KMS-11 (cell line): ENCODE measurements around the gene HIGD1A.

ENCODE experiments used
- H2AFZ ChIP-seq: fragments of 200-600 bp; sonication (generic); 2 replicates; pipeline ENCODE4 v1.6.1; 2016; ENCODE audit warnings: antibody characterized with exemption, mixed run types, low read depth
- H3K27ac ChIP-seq: fragments of 200-600 bp; sonication (generic); 2 replicates; pipeline ENCODE4 v1.6.1; 2016; ENCODE audit warnings: mild to moderate bottlenecking, mixed run types
- H3K27me3 ChIP-seq: fragments of 200-600 bp; sonication (generic); 2 replicates; pipeline ENCODE4 v1.6.1; 2017; ENCODE audit warnings: mild to moderate bottlenecking, low read depth, mixed run types, moderate library complexity; ENCODE audit not compliant: insufficient read depth
- H3K36me3 ChIP-seq: fragments of 200-600 bp; sonication (generic); 2 replicates; pipeline ENCODE4 v1.6.1; 2017; ENCODE audit warnings: mild to moderate bottlenecking, mixed run types; ENCODE audit not compliant: insufficient read depth
- H3K4me1 ChIP-seq: fragments of 200-600 bp; sonication (generic); 2 replicates; pipeline ENCODE4 v1.6.1; 2016; ENCODE audit warnings: mild to moderate bottlenecking, low read depth, mixed run types; ENCODE audit not compliant: poor library complexity, severe bottlenecking
- H3K4me2 ChIP-seq: fragments of 200-600 bp; sonication (generic); 2 replicates; pipeline ENCODE4 v1.7.0; 2016; ENCODE audit warnings: mild to moderate bottlenecking, mixed run types
- H3K4me3 ChIP-seq: fragments of 200-600 bp; sonication (generic); IDR thresholded peaks from 2 replicates; pipeline ENCODE4 v1.6.1; 2017; ENCODE audit warnings: low read depth, low read length, mixed read lengths; ENCODE audit not compliant: insufficient read depth
- H3K79me2 ChIP-seq: fragments of 200-600 bp; sonication (generic); 2 replicates; pipeline ENCODE4 v1.6.1; 2016; ENCODE audit warnings: low read depth, mixed run types; ENCODE audit not compliant: insufficient read depth
- H3K9ac ChIP-seq: fragments of 200-600 bp; sonication (generic); 2 replicates; pipeline ENCODE4 v1.6.1; 2016; ENCODE audit warnings: mild to moderate bottlenecking, mixed run types
- H4K20me1 ChIP-seq: fragments of 200-600 bp; sonication (generic); 2 replicates; pipeline ENCODE4 v1.6.1; 2016; ENCODE audit warnings: mild to moderate bottlenecking, mixed run types; ENCODE audit not compliant: insufficient read depth
- TF ChIP-seq, protein P1 (sequence below): fragments of 200-600 bp; sonication (generic); conservative IDR thresholded peaks from 2 replicates; pipeline ENCODE4 v1.6.1; 2017; ENCODE audit warnings: low read depth, mild to moderate bottlenecking, antibody characterized with exemption, low read length, moderate library complexity, mixed read lengths

HIGD1A gene

DNA sequence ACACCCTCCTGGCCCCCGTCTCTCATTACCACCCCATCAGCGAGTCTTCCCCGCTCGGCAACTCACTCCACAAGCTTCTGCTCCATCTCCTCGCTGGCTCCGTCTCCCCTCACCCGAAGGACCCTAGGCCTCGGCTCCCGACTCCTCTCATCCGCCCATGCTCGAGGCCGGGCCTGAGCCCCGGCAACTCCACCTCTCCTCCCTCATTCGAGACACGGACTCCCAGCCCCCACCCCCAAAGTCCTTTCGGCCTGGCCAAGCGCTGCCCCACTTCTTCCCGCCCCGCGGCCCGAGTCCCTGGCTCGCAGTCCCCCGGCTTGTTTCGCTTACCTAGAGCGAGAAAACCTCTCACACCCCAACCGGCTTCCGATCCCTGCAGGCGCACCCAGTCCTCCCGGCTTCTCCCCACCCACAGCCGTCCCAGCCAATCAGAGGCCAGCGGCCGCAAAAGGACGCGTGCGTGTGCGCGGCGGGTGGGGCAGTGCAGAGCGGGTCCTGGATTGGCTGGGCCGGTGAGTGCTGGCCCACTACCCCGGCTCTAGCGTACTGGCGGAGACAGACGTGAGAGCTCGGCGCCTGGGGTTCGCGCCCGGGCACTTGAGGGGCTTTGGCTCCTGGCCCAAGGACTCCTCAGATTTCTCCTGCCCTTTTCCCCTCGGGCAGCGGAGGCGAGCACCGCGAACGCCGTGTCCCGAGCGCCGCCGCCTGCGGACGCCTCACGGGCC, at the start of gene HIGD1A:
Gene HIGD1A, minus strand, starts transcription at position 385 of the 725 bp plus-strand sequence. CDS start 10,237 bp downstream, outside the sequence.
- TF ChIP-seq, protein P1, sequence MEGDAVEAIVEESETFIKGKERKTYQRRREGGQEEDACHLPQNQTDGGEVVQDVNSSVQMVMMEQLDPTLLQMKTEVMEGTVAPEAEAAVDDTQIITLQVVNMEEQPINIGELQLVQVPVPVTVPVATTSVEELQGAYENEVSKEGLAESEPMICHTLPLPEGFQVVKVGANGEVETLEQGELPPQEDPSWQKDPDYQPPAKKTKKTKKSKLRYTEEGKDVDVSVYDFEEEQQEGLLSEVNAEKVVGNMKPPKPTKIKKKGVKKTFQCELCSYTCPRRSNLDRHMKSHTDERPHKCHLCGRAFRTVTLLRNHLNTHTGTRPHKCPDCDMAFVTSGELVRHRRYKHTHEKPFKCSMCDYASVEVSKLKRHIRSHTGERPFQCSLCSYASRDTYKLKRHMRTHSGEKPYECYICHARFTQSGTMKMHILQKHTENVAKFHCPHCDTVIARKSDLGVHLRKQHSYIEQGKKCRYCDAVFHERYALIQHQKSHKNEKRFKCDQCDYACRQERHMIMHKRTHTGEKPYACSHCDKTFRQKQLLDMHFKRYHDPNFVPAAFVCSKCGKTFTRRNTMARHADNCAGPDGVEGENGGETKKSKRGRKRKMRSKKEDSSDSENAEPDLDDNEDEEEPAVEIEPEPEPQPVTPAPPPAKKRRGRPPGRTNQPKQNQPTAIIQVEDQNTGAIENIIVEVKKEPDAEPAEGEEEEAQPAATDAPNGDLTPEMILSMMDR, result no peak
- Histone ChIP-seq H3K4me2 (peak within 1 kb of the TSS; percentile 53), H2AFZ (peak within 1 kb of the TSS; percentile 76), H3K36me3 (no peaks in the 10 kb centered on the region; the same call in 1 of the 2 replicates), H3K4me1 (no peaks in the 10 kb centered on the region), H3K79me2 (peaks cover 5% of the 10 kb centered on the region; the same call in 1 of the 2 replicates), H3K4me3 (no peak within 1 kb of the TSS), H4K20me1 (no peaks in the 10 kb centered on the region), H3K27me3 (no peaks in the 10 kb centered on the region), H3K27ac (peak within 1 kb of the TSS; percentile 51; the same call in 1 of the 2 replicates), H3K9ac (peak within 1 kb of the TSS; percentile 67; the same call in 1 of the 2 replicates)

DNA sequence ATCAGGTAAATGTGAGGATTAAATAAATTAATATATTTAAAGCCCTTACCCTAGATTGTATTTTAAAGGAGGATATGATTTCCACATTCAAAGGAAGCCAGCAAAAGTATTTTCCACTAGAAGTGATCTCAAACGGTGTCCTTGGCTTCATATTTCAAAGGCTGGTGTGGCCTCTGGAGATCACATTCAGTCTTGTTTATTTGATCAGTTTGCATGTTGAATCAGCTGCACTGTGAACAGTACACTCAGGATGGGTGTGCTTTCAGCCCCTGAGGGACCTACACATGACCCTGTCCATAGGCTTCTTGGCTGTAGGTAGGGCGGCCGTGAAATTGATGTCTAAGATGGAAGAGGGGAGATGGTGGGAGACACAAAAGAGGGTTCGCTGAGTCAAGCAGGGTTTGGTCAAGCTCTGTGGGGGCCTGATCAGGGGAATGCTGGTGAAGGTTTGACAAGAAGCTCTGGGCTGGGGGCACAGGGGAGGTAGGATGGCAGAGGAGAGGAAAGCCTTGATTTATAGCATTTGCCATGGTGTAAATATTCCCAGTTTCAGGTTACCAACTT, 49.5 kb upstream of the HIGD1A start:
- Histone ChIP-seq H3K9ac (no peak overlapping the region), H3K79me2 (no peaks in the 10 kb centered on the region), H3K4me2 (no peak overlapping the region), H4K20me1 (no peaks in the 10 kb centered on the region), H3K36me3 (no peaks in the 10 kb centered on the region), H2AFZ (no peak overlapping the region), H3K4me3 (no peak overlapping the region), H3K4me1 (no peaks in the 10 kb centered on the region), H3K27ac (no peak overlapping the region), H3K27me3 (no peaks in the 10 kb centered on the region)
- TF ChIP-seq, protein P1, result no peak

DNA sequence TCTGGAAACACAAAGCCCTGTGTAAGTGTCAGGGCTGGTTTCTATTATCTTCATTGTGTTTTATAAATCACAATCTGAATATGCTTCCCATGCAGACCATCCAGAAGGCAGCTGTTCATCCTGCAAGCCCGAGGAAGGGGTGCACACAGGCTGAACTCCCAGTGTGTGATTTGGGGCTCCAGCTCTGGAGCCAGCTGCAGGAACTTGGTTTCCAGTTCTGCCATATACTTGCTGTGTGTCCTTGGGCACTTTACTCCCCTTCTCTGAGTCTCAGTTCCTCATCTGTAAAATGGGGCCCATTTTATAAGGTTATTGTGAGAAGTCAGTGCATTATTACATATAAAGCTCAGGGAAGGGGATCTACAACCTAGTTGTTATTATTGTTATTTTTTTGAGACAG, 48.8 kb upstream of the HIGD1A start:
- no peaks in the 10 kb centered on the region for H3K4me1 ChIP-seq
- no peak overlapping the region for H2AFZ ChIP-seq
- H4K20me1 ChIP-seq, result no peaks in the 10 kb centered on the region
- H3K4me3 ChIP-seq, result no peak overlapping the region
- H3K4me2 ChIP-seq, result no peak overlapping the region
- no peaks in the 10 kb centered on the region for H3K36me3 ChIP-seq
- no peaks in the 10 kb centered on the region for H3K79me2 ChIP-seq
- no peak overlapping the region for H3K27ac ChIP-seq
- TF ChIP-seq, protein P1, result no peak
- no peaks in the 10 kb centered on the region for H3K27me3 ChIP-seq
- no peak overlapping the region for H3K9ac ChIP-seq

DNA sequence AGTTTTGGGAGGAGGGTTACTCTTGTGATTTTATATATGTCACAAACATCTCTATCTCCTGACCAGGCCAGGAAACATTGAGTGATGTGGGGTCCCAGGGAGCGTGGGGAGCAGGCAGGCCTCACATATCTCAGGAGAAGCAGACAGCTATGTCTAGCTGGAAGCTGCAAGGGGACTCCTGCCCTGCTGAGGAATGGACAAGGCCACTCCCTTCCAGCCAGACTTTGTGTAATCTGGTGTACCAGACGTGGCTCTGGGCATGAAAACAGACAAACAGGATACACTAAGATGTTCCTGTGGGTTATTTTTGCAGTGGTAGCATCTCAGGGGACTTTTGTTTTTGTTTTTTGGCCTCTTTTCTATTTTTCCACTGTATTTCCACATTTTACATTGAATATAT, 48.2 kb upstream of the HIGD1A start:
- no peak overlapping the region for H3K4me2 ChIP-seq
- H3K27me3 ChIP-seq, result no peaks in the 10 kb centered on the region
- no peak overlapping the region for H3K4me3 ChIP-seq
- H3K79me2 ChIP-seq, result no peaks in the 10 kb centered on the region
- H4K20me1 ChIP-seq, result no peaks in the 10 kb centered on the region
- H3K36me3 ChIP-seq, result no peaks in the 10 kb centered on the region
- H3K4me1 ChIP-seq, result no peaks in the 10 kb centered on the region
- H3K27ac ChIP-seq, result no peak overlapping the region
- TF ChIP-seq, protein P1, result no peak
- H2AFZ ChIP-seq, result no peak overlapping the region
- no peak overlapping the region for H3K9ac ChIP-seq
